MM.1S (cell line): Measurements from ENCODE around the gene SORCS2.

Source experiments
- EZH2 ChIP-seq: fragments of 300-600 bp; sonication (generic); optimal IDR thresholded peaks from 2 replicates; pipeline ENCODE3; 2017; ENCODE audit warnings: low read depth, mild to moderate bottlenecking, antibody characterized with exemption, low read length, mixed read lengths
- TF ChIP-seq, protein P1 (sequence below): fragments of 300-600 bp; sonication (generic); IDR thresholded peaks from 2 replicates; pipeline ENCODE4 v1.5.1; 2016; ENCODE audit warnings: antibody characterized with exemption, low read length, mixed read lengths

DNA sequence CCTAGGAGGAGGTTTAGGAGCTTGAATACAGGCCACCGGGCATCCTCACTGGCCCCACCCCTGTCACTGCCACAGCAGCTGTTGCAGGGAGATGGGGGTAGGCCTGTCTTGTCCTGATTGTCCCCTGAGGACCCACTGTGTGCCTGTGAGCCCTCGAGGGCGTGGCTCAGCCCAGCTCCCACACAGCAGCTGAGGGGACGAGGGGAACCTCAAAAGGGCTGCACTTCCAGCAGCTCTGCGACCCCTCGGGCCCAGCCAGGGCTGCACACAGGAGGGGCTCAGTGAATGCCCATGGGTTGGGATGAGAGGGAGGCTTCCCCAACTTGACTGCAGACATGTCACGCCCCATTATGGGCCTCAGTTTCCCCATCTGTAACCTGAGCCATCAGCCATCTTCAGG lies 521.4 kb downstream of the SORCS2 start:
- TF ChIP-seq, protein P1, sequence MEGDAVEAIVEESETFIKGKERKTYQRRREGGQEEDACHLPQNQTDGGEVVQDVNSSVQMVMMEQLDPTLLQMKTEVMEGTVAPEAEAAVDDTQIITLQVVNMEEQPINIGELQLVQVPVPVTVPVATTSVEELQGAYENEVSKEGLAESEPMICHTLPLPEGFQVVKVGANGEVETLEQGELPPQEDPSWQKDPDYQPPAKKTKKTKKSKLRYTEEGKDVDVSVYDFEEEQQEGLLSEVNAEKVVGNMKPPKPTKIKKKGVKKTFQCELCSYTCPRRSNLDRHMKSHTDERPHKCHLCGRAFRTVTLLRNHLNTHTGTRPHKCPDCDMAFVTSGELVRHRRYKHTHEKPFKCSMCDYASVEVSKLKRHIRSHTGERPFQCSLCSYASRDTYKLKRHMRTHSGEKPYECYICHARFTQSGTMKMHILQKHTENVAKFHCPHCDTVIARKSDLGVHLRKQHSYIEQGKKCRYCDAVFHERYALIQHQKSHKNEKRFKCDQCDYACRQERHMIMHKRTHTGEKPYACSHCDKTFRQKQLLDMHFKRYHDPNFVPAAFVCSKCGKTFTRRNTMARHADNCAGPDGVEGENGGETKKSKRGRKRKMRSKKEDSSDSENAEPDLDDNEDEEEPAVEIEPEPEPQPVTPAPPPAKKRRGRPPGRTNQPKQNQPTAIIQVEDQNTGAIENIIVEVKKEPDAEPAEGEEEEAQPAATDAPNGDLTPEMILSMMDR: no peak
- TF ChIP-seq EZH2: no peak
